Amniotic stem cell (primary cell): ENCODE results near the gene LPCAT3.

Source experiments
- DNase-seq: peaks from one replicate; lab custom pipeline; 2025; lab: John Stamatoyannopoulos, UW

Gene LPCAT3

DNA sequence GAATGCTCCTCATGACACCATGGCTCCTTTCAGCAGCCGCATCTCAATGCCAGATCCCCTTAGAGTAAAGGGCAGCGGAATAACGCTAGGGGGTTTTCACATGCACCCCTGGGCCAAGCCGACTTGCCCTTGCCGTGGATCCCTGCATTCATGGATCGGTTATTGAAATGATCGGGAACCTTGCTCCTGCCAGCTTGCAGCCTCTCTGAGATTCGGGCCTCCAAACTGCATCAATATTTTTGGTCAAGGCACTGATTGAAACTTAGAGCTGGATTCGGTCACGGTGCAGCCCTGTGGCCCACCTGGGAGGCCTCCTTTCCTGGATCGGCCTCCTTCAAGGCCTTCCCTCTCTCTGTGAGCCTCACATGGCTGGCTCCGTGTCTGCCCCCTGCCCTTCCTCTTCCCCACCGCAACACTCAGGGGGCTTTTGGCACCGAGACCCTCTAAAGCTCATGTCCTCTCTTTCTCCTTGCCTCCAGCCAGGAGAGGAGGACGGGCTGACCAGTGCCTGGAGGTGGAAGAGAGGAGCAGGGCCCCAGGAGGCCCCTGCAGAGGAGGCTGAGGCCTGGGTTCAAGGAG is 65.3 kb downstream of the LPCAT3 start:
- no peak for DNase-seq

DNA sequence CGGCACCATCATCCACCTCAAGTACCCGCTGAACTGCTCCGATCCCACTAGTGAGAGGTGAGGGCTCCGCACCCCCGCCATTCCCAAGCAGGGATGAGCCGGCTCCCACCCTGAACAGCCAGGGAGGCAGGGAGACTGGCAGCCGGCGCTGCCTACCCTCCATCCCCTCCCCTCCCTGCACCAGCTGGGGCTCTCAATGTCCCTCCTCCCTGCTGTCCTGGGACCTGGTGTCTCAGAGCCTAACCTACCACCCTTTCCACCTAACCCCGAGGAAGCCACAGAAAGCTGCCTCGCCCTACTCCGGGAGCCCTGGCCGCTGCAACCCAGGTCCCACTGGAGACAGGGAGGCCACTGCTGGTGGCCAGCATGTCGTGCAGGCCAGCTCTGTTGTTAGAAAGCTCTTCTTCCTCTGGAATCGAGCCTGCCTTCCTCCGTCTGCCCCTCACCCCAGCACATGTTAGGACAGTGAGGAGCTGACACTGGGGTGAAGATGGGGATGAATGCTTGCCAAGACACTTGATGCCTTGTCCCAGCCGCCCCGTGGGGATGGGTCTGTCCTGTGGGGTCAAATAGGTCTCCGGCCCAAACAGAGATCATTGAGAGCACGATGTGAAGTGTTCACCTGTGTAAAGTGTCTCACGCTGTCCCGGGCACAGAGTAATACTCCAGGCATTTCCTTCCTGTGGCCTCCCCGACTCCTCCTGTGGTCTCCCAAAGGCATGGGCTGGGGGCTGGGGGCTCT is 66.0 kb downstream of the LPCAT3 start:
- no peak for DNase-seq

DNA sequence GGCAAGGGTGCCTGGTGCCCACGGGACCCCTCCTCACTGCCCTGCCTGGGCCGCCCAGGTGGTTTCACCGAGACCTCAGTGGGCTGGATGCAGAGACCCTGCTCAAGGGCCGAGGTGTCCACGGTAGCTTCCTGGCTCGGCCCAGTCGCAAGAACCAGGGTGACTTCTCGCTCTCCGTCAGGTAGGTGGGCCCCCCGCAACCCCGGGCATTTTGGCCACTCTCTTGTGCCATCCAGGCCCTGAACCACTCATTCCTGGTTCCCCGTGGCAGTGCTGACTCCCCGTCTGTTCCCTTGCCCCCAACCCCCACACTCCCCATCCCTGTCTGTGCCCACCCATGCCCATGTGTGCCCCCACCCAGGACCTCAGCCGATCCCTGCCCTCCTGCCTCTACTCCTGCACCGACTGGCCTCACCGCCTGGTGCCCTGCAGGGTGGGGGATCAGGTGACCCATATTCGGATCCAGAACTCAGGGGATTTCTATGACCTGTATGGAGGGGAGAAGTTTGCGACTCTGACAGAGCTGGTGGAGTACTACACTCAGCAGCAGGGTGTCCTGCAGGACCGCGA is 66.6 kb downstream of the LPCAT3 start:
- no peak for DNase-seq

DNA sequence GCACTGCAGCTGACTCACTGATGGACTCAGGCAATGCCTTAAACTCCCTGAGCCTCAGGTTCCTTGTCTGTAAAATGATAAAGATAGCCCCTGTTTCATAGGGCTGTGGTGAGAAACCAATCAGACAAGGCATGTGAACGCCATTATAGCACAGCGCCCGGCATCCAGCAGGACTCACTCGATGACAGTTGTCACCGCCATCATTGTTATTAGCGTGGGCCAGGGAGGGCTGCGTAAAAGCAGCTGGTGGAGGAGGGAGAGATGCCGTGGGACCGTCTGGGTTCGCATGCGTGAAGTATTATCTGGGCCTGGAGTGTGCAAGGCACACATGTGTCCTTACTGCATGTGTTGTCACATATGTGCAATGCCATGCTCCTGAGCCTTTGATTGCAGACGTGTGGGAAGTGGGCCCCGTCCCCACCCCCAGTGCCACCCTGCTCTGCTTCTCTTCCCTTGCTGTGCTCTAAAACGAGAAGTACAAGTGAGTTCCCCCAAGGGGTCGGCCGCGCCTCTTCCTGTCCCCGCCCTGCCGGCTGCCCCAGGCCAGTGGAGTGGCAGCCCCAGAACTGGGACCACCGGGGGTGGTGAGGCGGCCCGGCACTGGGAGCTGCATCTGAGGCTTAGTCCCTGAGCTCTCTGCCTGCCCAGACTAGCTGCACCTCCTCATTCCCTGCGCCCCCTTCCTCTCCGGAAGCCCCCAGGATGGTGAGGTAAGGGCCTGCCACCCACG is 67.3 kb downstream of the LPCAT3 start, which contains the start of gene PTPN6:
Gene PTPN6, plus strand, starts transcription at position 546 of the 730 bp plus-strand sequence. Its CDS starts 157 bp downstream, at position 703.
- no peak for DNase-seq

DNA sequence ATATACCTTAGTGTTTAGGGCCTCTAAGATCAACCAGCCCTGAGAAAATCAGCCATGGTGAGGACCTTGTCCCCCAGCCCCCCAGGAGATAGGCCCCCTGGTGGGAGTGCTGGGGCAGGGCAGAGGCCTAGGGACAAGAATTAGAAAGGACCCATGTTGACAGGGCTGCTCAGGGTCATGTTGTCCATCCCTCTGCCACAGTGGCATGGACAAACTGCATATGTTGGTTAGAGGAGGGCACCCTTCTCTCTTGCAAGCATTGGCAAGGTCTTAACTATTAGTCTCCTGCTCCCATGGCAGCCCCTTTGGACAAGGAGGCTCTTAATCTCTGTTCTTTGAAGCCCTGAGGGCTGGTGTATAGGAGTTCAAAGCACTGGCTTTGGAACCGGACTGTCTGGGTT is 67.9 kb downstream of the LPCAT3 start:
- no peak for DNase-seq

DNA sequence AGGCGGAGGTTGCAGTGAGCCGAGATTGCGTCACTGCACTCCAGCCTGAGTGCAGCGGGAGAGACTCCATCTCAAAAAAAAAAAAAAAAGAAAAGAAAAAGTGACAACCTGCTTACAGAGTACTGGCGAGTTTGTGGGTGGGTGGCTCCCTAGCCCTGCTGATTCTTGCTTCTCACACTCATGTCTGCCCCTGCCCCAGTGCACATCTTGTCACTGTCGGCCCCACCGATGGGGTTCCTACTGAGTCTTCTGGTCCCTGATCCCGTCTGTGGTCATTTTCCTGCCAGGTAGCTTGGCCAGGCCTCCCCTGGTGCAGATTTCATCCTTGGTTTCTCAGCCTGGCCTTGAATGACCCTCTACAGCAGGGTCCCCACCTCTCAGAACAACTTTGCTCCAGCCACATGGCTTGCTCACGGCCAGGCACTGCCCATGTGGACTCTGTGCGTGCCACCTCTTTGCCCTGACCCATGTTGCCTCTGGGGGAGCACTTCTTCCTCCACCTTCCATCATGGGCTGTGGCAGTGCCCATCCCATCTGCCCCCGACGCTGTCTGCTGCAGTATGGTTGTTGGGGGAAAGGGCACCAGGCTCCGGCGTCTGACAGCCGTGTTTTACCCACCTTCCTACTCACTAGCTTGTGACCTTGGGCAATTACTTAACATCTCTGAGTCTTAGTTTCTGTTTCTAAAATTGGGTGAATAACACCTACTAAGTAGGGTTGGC is 69.2 kb downstream of the LPCAT3 start:
- no peak for DNase-seq

DNA sequence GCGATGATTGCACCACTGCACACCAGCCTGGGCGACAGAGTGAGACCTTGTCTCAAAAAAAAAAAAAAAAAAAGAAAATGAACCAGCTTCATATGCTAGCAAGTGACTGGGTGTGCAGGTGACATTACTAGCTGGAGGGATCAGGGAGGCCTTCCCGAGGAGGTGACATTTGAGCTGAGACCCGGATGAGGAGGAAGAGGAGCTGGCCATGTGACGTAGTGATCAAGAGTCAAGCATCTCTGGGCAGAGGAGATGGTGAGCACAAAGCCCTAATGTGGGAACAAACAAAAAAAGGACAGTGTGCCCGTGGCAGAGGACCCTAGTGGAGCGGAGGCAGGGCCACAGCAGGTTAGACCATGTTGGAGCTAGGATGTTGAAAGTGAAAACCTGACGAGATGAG is 70.7 kb downstream of the LPCAT3 start:
- DNase-seq = no peak

DNA sequence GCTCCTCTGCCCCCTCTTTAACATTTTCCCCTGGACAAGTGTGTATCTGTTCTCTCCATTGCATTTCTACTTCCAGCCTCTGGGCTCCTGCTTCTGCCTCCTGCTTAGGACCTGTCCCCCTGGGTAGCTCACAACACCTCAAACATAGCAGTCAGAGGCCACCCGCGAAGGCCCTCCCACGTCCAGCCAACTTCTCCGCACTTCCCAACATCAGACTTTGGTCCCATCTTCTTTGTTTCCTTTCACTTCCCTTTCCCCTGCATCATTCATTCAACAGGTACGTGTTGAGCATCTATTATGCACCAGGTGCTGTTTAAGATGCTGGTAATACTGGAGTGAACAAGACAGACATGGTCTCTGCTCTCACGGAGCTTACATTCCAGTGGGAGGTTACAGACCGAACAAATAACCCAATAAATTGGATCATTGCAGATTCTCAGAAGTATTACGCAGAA is 71.3 kb downstream of the LPCAT3 start:
- no peak for DNase-seq

DNA sequence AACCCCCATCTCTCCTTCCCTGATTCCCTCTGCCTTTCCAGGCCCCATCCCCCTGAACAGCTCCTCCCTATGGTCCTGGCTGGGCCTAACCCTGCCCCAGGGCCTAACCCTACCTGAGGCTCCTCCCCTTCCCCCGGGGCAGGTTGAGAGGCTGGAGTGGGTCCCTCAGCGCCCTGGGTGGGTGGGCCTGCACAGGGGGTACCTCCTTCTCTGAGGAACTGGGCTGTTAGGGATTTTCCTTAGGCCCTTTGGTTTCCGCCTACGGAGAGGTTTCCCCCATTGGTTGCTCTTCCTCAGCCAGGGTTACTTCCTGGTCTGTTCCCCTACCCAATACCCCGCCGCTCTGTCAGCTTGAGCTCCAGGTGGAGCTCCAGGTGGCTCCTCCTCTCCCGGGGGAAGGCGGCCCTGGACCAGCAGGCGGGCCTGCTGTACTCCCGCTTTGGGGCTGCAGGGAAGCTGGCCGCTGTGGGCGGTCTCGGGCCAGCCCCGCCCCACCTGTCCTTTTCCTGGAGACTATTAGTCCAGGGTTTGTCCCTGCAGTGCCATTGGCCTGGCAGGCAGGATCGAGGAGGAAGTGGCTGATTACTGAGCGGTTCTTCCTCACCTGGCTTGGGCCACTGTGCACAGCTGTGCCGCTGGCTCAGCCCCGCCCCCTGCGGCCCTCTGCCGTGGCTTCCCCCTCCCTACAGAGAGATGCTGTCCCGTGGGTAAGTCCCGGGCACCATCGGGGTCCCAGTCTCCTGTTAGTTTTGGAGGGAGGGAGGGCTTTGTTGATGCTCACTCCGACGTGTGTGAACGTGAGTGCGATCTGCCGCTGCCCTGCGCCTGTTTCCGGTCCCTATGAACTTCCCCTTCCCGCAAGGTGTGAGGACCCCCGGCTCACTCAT is 72.0 kb downstream of the LPCAT3 start:
- DNase-seq = no peak

DNA sequence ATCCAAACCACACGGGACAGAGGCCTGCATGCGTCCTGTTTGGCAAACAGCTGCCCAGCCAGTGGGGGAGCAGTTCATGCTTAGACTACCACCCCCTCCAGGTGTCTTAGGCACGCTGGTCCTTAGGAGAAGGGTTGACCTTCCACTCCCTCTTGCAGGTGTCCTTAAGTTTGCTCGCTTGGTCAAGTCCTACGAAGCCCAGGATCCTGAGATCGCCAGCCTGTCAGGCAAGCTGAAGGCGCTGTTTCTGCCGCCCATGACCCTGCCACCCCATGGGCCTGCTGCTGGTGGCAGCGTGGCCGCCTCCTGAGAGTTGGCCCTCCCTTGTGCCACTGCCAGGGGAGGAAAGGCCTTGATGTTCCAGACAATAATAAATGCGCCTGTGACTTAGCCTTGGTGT is 72.7 kb downstream of the LPCAT3 start:
- DNase-seq = no peak

DNA sequence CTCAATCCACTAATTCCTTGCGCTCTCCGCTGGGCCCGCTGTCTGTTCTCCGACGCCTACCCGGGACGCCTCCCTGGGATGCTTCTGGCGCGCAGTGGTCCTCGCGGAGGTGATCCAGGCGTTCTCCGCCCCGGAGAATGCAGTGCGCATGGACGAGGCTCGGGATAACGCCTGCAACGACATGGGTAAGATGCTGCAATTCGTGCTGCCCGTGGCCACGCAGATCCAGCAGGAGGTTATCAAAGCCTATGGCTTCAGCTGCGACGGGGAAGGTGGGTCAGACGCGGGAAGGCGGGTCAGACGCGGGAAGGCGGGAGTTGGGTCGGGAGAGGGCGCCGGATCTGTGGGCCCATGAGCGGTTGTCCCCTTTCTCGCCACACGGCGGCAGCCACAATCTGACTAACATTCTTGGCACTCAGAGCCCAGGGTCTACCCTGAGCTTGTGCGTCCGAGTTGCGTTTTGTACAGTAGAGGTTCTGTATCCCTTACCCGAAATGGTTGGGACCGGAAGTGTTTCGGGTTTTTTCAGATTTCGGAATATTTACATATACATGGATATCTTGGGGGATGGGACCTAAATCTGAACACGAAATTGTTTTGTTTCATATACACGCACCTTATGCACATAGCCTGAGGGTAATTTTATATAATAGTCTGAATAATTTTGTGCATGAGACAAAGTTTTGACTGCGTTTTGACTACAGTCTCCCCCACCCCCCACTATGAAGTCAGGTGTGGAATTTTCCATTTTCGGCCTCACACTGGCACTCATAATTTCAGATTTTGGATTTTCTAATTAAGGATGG is 73.7 kb downstream of the LPCAT3 start:
- DNase-seq = peak; percentile 80

DNA sequence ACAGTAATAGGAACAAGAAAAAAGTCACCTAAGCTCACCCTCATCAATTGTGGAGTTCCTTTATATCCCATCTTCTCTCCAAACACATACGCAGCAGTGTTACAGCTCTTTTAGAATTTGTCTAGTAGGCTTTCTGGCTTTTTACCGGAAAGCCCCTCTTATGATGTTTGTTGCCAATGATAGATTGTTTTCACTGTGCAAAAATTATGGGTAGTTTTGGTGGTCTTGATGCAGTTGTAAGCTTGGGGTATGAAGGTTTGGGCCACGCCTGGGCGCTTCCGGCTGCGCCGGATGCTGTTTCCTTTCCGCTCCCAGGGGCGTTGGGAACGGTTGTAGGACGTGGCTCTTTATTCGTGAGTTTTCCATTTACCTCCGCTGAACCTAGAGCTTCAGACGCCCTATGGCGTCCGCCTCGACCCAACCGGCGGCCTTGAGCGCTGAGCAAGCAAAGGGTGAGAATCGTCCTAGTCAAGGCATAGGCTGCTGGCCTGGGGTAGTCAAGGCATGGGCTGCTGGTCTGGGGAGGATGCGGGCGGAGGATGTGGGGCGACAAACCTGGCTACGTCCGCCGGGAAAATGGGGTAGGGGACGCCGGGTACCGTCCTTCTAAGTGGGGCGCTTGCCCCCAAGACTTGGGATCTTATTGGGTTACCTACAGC is 74.4 kb downstream of the LPCAT3 start, which contains the start of the genes C12orf57 and RNU7-1:
Gene C12orf57, plus strand, starts transcription at position 301 of the 659 bp plus-strand sequence. Its CDS starts 100 bp downstream, at position 401.
Gene RNU7-1, plus strand, starts transcription at position 95 of the 659 bp plus-strand sequence.
- DNase-seq = peak; percentile 62

DNA sequence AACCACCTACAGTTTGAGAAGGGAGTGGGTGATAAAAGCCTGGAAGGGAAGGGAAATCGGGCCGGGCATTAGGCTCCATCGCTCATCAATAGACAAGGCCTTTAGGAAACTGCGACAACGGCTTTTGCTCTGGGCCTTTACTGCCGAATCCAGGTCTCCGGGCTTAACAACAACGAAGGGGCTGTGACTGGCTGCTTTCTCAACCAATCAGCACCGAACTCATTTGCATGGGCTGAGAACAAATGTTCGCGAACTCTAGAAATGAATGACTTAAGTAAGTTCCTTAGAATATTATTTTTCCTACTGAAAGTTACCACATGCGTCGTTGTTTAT is 74.9 kb downstream of the LPCAT3 start:
- DNase-seq = peak; percentile 77

DNA sequence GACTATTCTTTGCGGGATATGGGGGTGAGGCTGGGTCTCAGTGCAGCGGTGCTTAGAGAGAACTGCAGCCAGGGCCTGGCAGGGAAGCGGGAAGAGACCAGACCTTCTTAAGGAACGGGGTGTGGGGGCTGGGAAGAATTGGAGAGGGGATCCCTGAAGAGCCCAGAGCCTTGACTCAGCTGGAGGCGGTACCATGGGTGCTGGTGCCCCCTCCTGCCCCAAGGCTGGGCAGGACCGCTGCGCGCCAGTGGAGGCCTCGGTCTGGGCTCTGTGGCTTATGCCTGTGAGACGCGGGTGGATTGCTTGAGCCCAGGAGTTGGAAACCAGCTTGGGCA is 76.0 kb downstream of the LPCAT3 start:
- no peak for DNase-seq

DNA sequence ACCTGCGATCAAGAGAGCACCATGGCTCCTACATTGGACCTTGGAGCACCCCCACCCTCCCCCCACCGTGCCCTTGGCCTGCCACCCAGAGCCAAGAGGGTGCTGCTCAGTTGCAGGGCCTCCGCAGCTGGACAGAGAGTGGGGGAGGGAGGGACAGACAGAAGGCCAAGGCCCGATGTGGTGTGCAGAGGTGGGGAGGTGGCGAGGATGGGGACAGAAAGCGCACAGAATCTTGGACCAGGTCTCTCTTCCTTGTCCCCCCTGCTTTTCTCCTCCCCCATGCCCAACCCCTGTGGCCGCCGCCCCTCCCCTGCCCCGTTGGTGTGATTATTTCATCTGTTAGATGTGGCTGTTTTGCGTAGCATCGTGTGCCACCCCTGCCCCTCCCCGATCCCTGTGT is 76.5 kb downstream of the LPCAT3 start:
- no peak for DNase-seq

DNA sequence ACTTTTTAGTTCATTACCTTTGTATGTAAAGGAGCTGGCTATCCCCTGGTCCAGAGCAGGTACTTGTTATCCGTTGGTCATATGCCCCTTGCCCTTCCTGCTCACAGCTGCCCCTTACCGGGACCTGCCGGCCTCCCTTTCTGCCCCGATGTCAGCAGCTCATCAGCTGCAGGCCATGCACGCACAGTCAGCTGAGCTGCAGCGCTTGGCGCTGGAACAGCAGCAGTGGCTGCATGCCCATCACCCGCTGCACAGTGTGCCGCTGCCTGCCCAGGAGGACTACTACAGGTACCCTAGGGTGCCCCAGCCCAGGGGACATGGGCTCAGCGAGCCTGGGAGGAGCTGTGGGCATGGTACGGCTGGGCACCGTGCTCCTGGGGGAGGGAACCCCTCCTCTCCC is 77.0 kb downstream of the LPCAT3 start:
- no peak for DNase-seq

DNA sequence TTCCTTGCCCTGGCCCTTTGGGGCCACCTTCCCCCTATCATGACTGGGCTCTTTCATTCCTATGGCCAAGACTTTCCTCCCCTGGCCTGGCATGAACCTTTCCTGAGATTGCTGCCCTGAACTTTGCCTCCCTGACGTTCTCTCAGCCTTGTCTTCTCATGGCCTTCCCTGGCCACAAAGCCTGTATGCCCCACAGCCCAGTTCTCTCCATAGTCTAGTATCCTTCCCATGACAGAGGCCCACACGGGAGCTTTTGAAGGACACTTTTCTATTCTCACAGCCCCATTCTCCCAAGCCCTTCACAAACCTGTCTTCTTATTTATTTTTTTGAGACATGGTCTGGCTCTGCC is 79.1 kb downstream of the LPCAT3 start:
- no peak for DNase-seq

DNA sequence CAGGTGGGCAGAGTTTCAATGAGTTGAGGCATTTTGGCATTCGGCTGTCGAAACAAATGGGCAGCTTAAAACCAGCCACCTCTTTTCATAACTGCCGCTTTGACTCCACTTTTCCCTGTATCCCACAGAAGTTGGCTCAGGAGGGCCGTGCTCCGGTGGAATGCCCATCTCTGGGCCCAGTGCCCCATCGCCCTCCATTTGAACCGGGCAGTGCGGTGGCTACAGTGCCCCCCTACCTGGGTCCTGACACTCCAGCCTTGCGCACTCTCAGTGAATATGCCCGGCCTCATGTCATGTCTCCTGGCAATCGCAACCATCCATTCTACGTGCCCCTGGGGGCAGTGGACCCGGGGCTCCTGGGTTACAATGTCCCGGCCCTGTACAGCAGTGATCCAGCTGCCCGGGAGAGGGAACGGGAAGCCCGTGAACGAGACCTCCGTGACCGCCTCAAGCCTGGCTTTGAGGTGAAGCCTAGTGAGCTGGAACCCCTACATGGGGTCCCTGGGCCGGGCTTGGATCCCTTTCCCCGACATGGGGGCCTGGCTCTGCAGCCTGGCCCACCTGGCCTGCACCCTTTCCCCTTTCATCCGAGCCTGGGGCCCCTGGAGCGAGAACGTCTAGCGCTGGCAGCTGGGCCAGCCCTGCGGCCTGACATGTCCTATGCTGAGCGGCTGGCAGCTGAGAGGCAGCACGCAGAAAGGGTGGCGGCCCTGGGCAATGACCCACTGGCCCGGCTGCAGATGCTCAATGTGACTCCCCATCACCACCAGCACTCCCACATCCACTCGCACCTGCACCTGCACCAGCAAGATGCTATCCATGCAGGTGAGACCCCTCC is 79.7 kb downstream of the LPCAT3 start:
- no peak for DNase-seq
